Measurements from ENCODE around the gene TTC16.
A peak's percentile ranks its signal among the peaks of the same experiment; 100 is the strongest.
"Not testable (repeated sequence)": the region's sequence is repeated elsewhere in the genome, so short reads cannot be mapped to it uniquely, and the experiment has no call there.

The TTC16 gene

DNA sequence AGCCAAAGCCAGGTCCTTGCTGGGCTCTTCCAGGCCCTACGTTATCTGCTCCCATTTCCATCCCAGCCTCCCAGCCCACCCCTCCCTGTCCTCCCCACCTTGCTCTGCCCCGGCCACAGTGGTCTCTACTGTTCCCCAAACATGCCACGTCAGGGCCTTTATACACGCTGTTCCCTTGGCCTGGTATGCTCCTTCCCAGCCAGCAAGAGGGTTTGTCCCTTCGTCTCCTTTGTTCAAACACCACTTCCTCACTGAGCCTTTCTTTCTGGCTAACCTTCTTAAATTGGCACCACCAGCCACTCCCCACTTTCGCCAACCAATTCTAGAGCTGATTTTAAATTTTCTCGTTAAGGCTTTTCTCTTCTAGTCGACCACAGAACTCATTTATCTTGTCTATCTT, 52.8 kb downstream of the TTC16 start:
- DNase-seq (ENCODE audit: low spot score): no peak

GRCh38 chr9:127769101-127769500, 53.2 kb downstream of the TTC16 start:
- DNase-seq (ENCODE audit: low spot score): no peak

- no peak for DNase-seq (ENCODE audit: low spot score)
Observed at GRCh38 chr9:127769929-127770582, 54.2 kb downstream of the TTC16 start.

- no peak for DNase-seq (ENCODE audit: low spot score)
Observed at GRCh38 chr9:127770583-127770904, 54.7 kb downstream of the TTC16 start.

GRCh38 chr9:127770905-127771569, 55.2 kb downstream of the TTC16 start:
- peak; percentile 96 for DNase-seq (ENCODE audit: low spot score)

DNA sequence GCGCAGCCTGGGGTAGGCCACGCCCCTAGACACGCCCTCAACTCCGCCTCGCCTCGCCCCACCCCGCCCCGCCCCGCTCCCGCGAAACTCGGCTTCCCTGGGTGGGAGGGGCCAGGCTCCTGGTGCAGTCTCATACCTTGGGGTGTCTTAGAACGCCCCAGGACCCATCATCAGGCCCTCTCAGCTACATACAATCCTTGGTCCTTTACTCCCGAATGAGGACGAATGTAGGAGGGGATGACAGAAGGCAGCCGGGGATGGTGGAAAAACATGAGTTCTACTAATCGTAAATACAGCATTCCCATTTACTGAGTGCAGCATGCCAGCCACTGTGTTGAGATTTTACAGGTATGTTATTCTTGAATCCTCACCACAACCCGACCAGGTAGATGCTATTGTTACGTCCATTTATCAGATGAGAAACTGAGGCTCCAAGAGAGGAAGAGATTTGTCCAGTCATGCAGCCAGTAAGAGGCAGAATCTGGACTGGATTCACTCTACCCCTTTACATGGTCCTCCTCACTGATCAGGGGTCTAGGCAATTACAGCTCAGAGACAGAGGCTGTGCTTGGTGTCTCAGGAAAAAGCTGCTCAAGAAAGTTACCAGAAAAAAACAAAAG, 55.8 kb downstream of the TTC16 start:
- DNase-seq (ENCODE audit: low spot score): no peak

- no peak for DNase-seq (ENCODE audit: low spot score)
Observed at GRCh38 chr9:127772603-127773002, 56.7 kb downstream of the TTC16 start.

GRCh38 chr9:127773272-127773671, 57.4 kb downstream of the TTC16 start:
- DNase-seq (ENCODE audit: low spot score): no peak

DNA sequence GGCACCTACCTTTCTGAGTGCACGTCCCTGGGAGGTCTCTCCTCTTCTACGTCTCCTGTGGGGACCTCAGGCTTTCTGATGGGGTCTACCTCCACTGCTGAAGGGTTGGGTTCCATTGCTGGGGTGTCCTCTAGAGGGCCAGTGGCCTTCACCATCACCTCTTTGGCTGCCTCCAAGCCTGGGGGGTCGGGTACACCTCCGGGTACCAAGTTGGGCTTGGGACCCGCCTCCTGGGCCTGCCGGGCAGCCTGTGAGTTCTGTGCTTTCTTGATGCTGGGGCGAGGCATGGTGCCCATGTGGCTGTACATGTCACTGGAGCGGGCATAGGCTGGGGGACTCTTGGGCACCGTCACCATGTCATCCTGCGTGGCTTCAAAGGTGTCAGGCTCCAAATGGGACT, 58.1 kb downstream of the TTC16 start:
- DNase-seq (ENCODE audit: low spot score): no peak

- DNase-seq (ENCODE audit: low spot score): no peak
Observed at GRCh38 chr9:127776195-127776923, 60.5 kb downstream of the TTC16 start.

- DNase-seq (ENCODE audit: low spot score): no peak
Observed at GRCh38 chr9:127776924-127777289, 61.0 kb downstream of the TTC16 start.

DNA sequence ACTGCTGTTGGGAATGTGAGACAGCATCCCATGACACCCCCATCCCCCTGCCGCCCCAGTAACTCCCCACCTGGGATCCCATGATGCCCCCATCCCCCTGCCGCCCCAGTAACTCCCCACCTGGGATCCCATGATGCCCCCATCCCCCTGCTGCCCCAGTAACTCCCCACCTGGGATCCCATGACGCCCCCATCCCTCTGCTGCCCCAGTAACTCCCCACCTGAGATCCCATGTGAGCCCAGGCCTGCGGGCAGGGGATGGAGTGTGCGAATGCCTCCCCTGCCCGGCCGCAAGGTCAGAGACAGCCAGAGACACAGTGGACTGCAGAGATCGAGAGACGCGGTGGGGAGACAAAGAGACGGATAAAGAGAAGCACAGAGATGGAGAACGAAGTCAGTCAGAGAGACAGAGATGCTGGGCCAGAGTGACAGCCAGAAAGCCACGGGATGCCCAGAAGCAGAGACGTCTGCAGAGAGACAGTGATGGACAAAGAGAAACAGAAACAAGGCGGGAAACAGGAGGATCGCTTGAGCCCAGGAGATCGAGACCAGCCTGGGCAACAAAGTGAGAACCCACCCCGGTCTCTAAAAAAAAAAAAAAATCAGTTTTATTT, 61.6 kb downstream of the TTC16 start:
- DNase-seq (ENCODE audit: low spot score): no peak

DNA sequence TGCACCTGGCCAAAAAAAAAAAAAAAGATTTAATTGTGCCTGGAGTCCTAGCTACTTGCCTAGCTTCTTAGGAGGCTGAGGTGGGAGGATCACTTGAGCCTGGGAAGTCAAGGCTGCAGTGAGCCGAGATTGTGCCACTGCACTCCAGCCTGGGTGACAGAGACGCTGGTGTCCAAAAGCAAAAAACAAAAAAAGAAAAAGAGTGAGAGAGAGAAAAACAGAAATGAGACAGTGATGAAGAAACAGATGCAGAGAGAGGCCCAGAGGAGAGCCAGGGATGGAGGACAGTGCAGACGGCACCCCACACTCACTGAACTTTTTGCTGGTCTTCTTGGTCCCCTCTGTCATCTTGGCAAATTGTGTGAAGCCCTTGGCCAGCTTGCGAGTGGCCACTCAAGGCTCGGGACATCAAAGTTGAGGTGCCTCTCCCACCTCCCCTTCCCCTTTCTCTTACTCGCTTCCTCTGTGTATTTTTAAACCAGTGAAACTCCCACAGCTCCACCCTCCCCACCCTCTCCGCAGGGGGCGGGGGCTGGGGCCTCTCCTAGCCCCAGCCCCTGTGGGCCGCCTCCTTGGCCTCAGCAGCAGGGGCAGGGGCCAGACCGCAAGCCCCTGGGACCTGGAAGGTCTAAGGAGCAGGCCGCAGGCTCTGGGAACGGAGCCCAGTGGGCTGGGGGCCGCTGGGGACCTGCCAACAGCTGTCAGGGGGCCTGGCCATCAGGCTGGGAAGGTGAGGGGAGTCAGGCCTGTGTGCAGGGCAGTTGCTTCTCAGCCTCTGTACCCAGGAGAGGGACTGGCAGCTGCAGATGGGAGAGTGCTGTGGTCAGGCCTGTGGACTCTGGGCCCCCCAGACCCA, 62.6 kb downstream of the TTC16 start, which contains the start of gene SH2D3C:
Gene SH2D3C (minus strand): TSS at position 387 of the 856 bp plus-strand sequence. CDS start 39 bp downstream, at position 348.
- DNase-seq (ENCODE audit: low spot score): no peak

GRCh38 chr9:127779136-127779981, 63.5 kb downstream of the TTC16 start:
- no peak for DNase-seq (ENCODE audit: low spot score)

GRCh38 chr9:127780126-127780885, 64.4 kb downstream of the TTC16 start:
- DNase-seq (ENCODE audit: low spot score): no peak

DNA sequence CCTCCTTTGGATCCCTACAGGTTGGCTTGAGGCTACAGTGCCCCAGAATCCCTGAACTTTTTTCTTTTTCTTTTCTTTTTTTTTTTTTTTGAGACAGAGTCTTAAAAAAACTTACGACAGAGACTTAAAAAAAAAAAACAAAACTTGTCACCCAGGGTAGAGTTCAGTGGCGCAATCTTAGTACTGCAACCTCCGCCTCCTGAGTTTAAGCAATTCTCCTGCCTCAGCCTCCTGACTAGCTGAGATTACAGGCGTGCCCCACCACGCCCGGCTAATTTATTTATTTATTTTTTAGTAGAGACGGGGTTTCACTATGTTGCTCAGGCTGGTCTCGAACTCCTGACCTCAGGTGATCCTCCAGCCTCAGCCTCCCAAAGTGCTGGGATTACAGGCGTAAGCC, 65.0 kb downstream of the TTC16 start:
- not testable (repeated sequence) for DNase-seq (ENCODE audit: low spot score)
